ENCODE results near the gene THAP8.

DNA sequence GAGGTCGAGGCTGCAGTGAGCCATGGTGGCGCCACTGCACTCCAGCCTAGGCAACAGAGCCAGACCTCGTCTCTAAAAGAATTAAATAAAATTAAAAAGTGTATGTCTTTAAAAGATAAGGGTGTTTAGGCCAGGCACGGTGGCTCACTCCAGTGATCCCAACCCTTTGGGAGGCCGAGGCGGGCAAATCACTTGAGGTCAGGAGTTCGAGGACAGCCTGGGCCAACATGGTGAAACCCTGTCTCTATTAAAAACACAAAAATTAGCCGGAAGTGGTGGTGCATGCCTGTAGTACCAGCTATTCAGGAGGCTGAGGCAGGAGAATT lies 66.6 kb downstream of the THAP8 start:
- TF ChIP-seq, protein P1, sequence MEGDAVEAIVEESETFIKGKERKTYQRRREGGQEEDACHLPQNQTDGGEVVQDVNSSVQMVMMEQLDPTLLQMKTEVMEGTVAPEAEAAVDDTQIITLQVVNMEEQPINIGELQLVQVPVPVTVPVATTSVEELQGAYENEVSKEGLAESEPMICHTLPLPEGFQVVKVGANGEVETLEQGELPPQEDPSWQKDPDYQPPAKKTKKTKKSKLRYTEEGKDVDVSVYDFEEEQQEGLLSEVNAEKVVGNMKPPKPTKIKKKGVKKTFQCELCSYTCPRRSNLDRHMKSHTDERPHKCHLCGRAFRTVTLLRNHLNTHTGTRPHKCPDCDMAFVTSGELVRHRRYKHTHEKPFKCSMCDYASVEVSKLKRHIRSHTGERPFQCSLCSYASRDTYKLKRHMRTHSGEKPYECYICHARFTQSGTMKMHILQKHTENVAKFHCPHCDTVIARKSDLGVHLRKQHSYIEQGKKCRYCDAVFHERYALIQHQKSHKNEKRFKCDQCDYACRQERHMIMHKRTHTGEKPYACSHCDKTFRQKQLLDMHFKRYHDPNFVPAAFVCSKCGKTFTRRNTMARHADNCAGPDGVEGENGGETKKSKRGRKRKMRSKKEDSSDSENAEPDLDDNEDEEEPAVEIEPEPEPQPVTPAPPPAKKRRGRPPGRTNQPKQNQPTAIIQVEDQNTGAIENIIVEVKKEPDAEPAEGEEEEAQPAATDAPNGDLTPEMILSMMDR (optimal IDR thresholded peaks at IDR 0.05 in 1 of 3, IDR thresholded peaks at IDR 0.05 in 1 of 3, conservative IDR thresholded peaks at IDR 0.05 in 1 of 3; ENCODE audit: extremely low read depth in 1 of 3, insufficient read depth in 2 of 3, low read length in 3 of 3), result peak in 1 of 3 experiments; percentile 18
- no peak for TF ChIP-seq EZH2 (IDR thresholded peaks at IDR 0.05; ENCODE audit: low read length)

All from keratinocyte (primary cell).